ENCODE measurements around the gene CADPS.
A peak's percentile ranks its signal among the peaks of the same experiment; 100 is the strongest.

Gene CADPS

GRCh38 chr3:62556121-62556815 lies 318.9 kb downstream of the CADPS start:
- no peak for DNase-seq (ENCODE audit: low spot score)

- DNase-seq (ENCODE audit: low spot score), result peak; percentile 43
These were observed 320.9 kb downstream of the CADPS start for GRCh38 chr3:62554264-62554799.

DNA sequence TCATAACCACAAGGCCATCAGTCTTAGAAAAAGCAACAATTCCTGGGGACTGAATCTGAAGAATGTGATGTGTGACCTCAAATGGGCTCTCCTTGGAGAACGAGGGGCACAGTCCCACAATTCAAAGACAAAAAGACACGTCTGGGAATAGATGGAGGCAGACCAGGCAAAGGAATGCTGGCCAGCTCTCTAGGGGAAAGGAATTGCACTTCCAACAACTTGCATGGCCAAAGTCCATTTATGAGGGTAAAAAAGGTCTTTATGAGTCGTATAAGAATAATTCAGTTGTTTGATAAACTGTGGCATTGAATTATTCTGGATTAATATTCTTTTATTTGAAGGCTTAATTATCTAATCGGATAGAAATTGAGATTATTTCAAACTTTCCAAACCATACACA lies 321.4 kb downstream of the CADPS start:
- DNase-seq (ENCODE audit: low spot score), result no peak

- DNase-seq (ENCODE audit: low spot score), result no peak
These were observed 323.7 kb downstream of the CADPS start for GRCh38 chr3:62551556-62551955.

- no peak for DNase-seq (ENCODE audit: low spot score)
These were observed 324.8 kb downstream of the CADPS start for GRCh38 chr3:62550439-62550838.

GRCh38 chr3:62548528-62549205 lies 326.5 kb downstream of the CADPS start:
- DNase-seq (ENCODE audit: low spot score), result no peak

DNA sequence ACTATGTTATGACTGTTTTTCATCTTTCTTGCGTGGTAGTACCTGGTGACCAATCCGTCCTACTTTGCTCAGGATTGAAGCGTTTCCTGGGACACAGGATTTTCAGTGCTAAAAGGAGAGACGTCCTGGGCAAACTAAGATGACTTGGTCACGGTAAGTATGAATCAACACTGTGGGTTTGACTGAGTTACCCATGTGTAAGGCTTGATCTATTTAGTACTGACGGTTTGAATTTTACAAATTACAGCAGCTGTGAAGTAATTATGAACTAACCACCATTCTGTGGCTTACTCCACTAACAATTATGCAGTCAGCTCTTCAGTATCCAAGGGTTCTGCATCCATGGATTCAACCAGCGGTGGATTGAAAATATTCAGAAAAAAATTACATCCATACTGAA lies 328.9 kb downstream of the CADPS start:
- no peak for DNase-seq (ENCODE audit: low spot score)

- no peak for DNase-seq (ENCODE audit: low spot score)
These were observed 333.0 kb downstream of the CADPS start for GRCh38 chr3:62542185-62542584.

GRCh38 chr3:62539762-62540161 lies 335.5 kb downstream of the CADPS start:
- no peak for DNase-seq (ENCODE audit: low spot score)

GRCh38 chr3:62538691-62539356 lies 336.4 kb downstream of the CADPS start:
- no peak for DNase-seq (ENCODE audit: low spot score)

GRCh38 chr3:62534326-62534725 lies 340.9 kb downstream of the CADPS start:
- no peak for DNase-seq (ENCODE audit: low spot score)

DNA sequence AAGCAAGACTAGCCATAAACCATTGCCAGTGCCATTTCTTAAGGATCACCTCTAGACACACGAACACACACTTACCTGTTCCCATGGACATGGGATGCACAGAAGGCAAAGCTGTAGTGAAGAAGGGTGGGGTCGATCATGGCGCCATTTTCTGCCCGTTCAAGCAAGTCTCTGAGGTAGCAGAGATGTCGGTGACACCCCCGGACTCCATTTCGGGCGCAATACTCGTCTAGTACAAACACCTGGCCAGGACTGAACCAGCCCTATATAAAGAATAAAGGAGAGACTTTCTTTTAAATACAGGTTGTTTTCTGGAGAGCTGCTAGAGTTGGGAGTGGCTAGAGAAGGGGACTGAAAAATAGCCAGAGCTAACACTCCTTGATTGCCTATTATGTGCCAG lies 342.4 kb downstream of the CADPS start:
- DNase-seq (ENCODE audit: low spot score), result no peak

GRCh38 chr3:62531981-62532380 lies 343.2 kb downstream of the CADPS start:
- DNase-seq (ENCODE audit: low spot score), result no peak

GRCh38 chr3:62531493-62531892 lies 343.7 kb downstream of the CADPS start:
- no peak for DNase-seq (ENCODE audit: low spot score)

DNA sequence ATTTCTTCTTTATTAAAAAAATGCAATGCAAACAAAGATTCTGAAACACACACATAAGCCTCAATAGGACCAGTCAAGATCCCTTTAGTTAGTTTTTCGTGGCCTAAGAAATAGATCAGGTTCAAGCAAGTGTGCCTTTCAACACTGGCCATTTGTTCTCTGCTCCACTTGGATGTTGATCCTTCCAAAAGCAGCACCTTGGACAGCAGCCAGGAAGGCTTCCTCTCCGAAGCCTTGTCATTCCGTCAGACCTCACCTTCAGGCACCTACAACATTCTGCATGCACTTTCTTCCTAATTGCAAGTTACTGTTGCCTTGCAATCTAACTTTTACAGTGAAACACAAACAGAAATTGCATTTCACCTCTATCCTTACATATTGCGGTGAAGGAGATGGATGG lies 346.0 kb downstream of the CADPS start:
- no peak for DNase-seq (ENCODE audit: low spot score)

- DNase-seq (ENCODE audit: low spot score), result no peak
These were observed 347.7 kb downstream of the CADPS start for GRCh38 chr3:62527474-62527873.

DNA sequence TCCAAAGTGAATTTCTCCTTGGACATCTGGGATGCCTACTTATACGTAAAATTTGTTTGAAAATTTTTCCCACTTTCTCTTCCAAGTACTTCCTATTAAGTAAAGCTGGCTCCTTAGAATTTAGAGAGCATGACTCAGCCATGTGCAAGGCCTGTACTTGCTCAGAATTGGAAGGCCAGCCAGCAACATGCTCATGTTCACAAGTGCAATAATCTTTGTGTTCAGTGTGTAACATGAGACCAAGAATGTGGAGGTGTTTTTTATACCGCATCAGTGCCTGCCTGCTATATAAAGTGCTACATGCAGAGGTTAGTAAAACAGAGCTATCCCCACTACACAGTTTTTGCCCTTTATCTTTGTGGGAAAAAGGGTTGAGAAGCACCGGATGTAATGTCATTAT lies 349.9 kb downstream of the CADPS start:
- no peak for DNase-seq (ENCODE audit: low spot score)

GRCh38 chr3:62523672-62524071 lies 351.5 kb downstream of the CADPS start:
- no peak for DNase-seq (ENCODE audit: low spot score)

DNA sequence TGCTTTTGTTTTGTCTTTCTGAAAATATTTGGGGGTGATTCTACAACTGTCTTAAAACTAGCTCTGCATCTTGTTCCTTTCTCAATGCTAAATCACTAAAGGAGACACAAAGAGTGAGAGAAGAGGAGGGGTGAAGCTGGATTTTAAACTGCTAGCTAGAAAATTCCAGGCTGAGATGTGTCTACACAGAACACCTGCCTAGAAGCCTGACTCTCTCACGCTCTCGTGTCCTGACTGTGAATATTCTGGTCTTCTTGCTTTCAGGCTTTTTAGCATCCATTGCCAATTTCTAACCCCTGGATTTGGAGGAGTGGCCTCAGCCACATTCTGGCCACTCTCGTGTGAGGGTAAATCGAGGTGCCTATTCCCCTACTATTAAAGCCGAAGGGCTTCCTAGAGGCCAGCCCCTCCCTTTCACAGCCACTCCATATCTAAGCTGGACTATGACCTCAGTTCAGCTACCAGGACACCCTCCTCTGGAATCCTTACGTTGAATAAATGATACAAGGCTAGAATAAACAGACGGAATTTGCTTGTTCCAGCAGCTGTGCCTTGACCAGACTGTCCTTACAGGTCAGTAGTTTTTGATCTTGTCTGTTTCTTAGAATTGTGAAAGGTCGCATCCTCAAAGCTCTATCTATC lies 353.6 kb downstream of the CADPS start:
- DNase-seq (ENCODE audit: low spot score), result no peak

DNA sequence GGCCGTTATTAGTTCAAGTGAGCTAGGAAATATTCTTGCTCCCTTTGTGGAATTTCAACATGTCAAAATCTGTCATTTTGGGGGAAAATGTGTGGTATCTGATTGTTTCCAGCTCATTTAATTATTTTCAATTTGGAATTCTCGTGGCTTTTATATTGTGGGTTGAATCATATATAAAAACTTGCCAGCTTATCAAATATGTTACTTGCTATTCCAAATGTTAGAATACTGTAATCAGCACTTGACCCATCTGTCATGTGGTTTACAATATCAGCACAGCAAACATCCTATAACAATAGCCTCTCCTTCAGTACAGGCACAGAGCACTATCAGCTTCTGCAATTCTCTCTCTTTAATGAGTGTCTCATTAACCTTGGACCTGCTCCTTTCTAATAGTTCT lies 371.7 kb downstream of the CADPS start:
- DNase-seq (ENCODE audit: low spot score), result no peak

- DNase-seq (ENCODE audit: low spot score), result no peak
These were observed 372.6 kb downstream of the CADPS start for GRCh38 chr3:62502315-62503300.

Measured in D341Med (cell line).